ENCODE data around the gene EML4. TPM values are rescaled to one million over a fixed set of nuclear protein-coding genes. Genes with fewer than 3 reads are reported as not detected.

Gene EML4
- total and polyA plus RNA-seq, 10 of the 15 experiments (the other 5 are each of a cell fraction or from before 2014, with no cell fraction given): 23.1 to 91.3 (median 77.4) TPM

DNA sequence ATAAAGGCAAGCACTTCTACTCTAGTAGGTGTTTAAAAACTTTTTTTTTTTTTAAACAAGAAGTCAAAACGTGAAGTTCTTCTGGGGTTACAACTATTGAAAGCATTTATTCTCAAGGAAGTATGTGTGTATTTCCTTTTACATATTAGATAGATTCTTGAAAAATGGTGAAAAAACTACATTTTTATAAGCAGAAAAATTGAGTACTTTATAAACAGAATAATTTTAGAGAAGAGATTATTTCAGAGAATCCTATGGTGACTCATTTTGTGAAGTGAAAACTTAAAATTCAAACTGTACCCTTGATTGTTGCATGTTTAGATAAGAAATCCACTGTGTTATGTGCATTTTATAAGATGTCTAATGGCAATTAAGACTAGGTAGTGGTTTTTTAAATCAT lies 2.9 kb downstream of the EML4 start:
- 0% methylated on average over 1 of the region's 1 CpG for WGBS (ENCODE audit: insufficient coverage, insufficient replicate concordance, low lambda C conversion rate, missing lambda C conversion rate)
- no TSS peak for BruUV-seq (replicated peaks)
- Histone ChIP-seq H3K27ac (ENCODE audit: control insufficient read depth, insufficient read depth) (peak overlapping the region; percentile 82), H4K20me1 (ENCODE audit: control insufficient read depth, insufficient read depth) (no peaks in the 10 kb centered on the region), H3K4me3 (peak overlapping the region; percentile 92), H3K4me1 (ENCODE audit: control insufficient read depth, insufficient read depth, low read length) (peaks cover 3% of the 10 kb centered on the region), H3K36me3 (ENCODE audit: control insufficient read depth in 2 of 2, insufficient read depth in 2 of 2, low read length in 1 of 2) (no peaks in the 10 kb centered on the region), H3K79me2 (ENCODE audit: control insufficient read depth, insufficient read depth, low read length) (peaks cover 77% of the 10 kb centered on the region), H3K9ac (ENCODE audit: control insufficient read depth, insufficient read depth, low read length) (0 out of 2 replicates have a peak overlapping the region, but pooled peaks have one; percentile 19), H3K4me2 (ENCODE audit: control insufficient read depth, insufficient read depth) (peak overlapping the region; percentile 48), H3K27me3 (replicated peaks in 1 of 2; ENCODE audit: control insufficient read depth in 2 of 2, insufficient read depth in 2 of 2, low read length in 1 of 2) (no peaks in the 10 kb centered on the region), H2AFZ (ENCODE audit: control insufficient read depth, low read depth, low read length) (no peak overlapping the region), H3K9me3 (replicated peaks; ENCODE audit: control insufficient read depth, insufficient read depth, low read length) (no peaks in the 10 kb centered on the region)
- ChIA-PET SMC1A (ENCODE audit: uncharacterized antibody, unreplicated experiment) (interaction anchor here (0.7 to 6.4 kb wide), 25 partner anchors 9 to 269 kb away, joined by 3 to 63 read pairs (median 6); no protein-coding TSS in a partner anchor), CTCF (interaction anchor here (0.7 to 4.6 kb wide), 11 partner anchors 11 to 302 kb away, joined by 3 to 34 read pairs (median 5); no protein-coding TSS in a partner anchor), POLR2A (interaction anchor here (0.6 to 4.9 kb wide), 11 partner anchors 10 to 466 kb away, joined by 3 to 45 read pairs (median 5); no protein-coding TSS in a partner anchor), RAD21 (ENCODE audit: unreplicated experiment) (interaction anchor here (0.8 to 4.7 kb wide), 18 partner anchors 11 to 84 kb away, joined by 3 to 41 read pairs (median 6); no protein-coding TSS in a partner anchor)
- TF ChIP-seq, protein P1, sequence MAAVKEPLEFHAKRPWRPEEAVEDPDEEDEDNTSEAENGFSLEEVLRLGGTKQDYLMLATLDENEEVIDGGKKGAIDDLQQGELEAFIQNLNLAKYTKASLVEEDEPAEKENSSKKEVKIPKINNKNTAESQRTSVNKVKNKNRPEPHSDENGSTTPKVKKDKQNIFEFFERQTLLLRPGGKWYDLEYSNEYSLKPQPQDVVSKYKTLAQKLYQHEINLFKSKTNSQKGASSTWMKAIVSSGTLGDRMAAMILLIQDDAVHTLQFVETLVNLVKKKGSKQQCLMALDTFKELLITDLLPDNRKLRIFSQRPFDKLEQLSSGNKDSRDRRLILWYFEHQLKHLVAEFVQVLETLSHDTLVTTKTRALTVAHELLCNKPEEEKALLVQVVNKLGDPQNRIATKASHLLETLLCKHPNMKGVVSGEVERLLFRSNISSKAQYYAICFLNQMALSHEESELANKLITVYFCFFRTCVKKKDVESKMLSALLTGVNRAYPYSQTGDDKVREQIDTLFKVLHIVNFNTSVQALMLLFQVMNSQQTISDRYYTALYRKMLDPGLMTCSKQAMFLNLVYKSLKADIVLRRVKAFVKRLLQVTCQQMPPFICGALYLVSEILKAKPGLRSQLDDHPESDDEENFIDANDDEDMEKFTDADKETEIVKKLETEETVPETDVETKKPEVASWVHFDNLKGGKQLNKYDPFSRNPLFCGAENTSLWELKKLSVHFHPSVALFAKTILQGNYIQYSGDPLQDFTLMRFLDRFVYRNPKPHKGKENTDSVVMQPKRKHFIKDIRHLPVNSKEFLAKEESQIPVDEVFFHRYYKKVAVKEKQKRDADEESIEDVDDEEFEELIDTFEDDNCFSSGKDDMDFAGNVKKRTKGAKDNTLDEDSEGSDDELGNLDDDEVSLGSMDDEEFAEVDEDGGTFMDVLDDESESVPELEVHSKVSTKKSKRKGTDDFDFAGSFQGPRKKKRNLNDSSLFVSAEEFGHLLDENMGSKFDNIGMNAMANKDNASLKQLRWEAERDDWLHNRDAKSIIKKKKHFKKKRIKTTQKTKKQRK (IDR thresholded peaks at IDR 0.05; ENCODE audit: low read depth, low read length): no peak
- TF ChIP-seq NFIC (IDR thresholded peaks at IDR 0.05; ENCODE audit: low read depth, low read length) (peak; percentile 8; the same call in 1 of the 2 replicates), JUNB (IDR thresholded peaks at IDR 0.05) (peak; percentile 31)
- ATAC-seq (no peak), DNase-seq (ENCODE audit: low read depth, low spot score) (no peak), FAIRE-seq (no peak)
- in situ Hi-C loops (cut with MboI): loop anchor here (5.0 kb wide), 1 partner anchor 70 kb away; no protein-coding TSS in a partner anchor
- intact Hi-C loops (cut with micrococcal nuclease; ENCODE audit: unreplicated experiment): no loop called here
